ENCODE data around the gene ITPR3.

The ITPR3 gene

GRCh38 chr6:33632558-33633039, 11.5 kb downstream of the ITPR3 start:
- H3K9ac ChIP-seq (ENCODE audit: low read length) = no peak overlapping the region
- no peak overlapping the region for H2AK5ac ChIP-seq (ENCODE audit: low read length)
- no peak overlapping the region for H4K12ac ChIP-seq (ENCODE audit: low read depth, low read length)
- H2AFZ ChIP-seq (ENCODE audit: insufficient read depth, low read length, poor library complexity) = no peak overlapping the region
- H3K79me1 ChIP-seq (ENCODE audit: low read length) = no peaks in the 10 kb centered on the region
- H3K18ac ChIP-seq (ENCODE audit: low read length) = no peak overlapping the region
- H3K14ac ChIP-seq (ENCODE audit: low read length) = no peak overlapping the region
- no CpG with 5 or more reads among the region's 6 CpGs for WGBS (ENCODE audit: extremely low coverage, insufficient coverage, insufficient read length)
- H3K9me3 ChIP-seq (ENCODE audit: insufficient read depth, low read depth, low read length) = peaks cover 2% of the 10 kb centered on the region
- no peak overlapping the region for H3K27ac ChIP-seq (ENCODE audit: low read depth, low read length)
- peaks cover 2 to 13% of the 10 kb centered on the region in 2 experiments for H3K4me1 ChIP-seq (ENCODE audit: control insufficient read depth in 1 of 2, insufficient read depth in 2 of 2, low read length in 2 of 2)
- peak overlapping the region; percentile 94 for H3K4me2 ChIP-seq (ENCODE audit: low read length)
- H2BK5ac ChIP-seq (ENCODE audit: low read depth, low read length, poor library complexity) = no peak overlapping the region
- peaks cover 4% of the 10 kb centered on the region for H3K27me3 ChIP-seq (ENCODE audit: insufficient read depth, low read length)
- H3K36me3 ChIP-seq (ENCODE audit: control insufficient read depth in 1 of 2, insufficient read depth in 2 of 2, low read length in 2 of 2) = no peaks in the 10 kb centered on the region
- H2BK12ac ChIP-seq (ENCODE audit: low read length) = no peak overlapping the region
- no peak overlapping the region for H2BK120ac ChIP-seq (ENCODE audit: insufficient read depth, low read length, poor library complexity)
- no peak overlapping the region for H3K4ac ChIP-seq (ENCODE audit: low read depth, low read length)
- no peak overlapping the region for H4K91ac ChIP-seq (ENCODE audit: low read depth, low read length)
- no peak overlapping the region for H3K23ac ChIP-seq (ENCODE audit: low read length)
- no peak overlapping the region for H4K8ac ChIP-seq (ENCODE audit: low read depth, low read length)
- no peaks in the 10 kb centered on the region for H3K79me2 ChIP-seq (ENCODE audit: control insufficient read depth, insufficient read depth, low read length, poor library complexity)
- DNase-seq = peak; percentile 26 to 67
- no peak overlapping the region for H3K4me3 ChIP-seq (ENCODE audit: low read depth, low read length)

DNA sequence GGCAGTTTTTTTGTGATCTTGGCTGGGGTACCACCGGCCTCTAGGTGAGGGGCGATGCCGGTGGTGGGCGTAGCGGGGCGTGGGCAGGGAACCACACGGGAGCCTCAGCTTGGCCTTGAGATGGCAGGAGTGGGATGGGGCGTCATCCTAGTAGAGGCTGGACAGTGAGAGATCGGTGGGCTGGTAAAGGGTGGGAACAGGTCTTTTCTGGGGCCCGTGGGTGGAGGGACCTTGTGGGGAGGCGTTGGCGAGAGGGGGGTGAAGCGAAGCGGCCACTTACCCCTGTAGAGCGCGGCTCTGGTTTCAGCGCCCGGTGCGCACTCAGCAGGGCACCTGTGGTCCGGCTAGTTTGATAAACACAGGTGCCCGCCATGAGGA, 12.0 kb downstream of the ITPR3 start:
- no peak overlapping the region for H2AK5ac ChIP-seq (ENCODE audit: low read length)
- no peak overlapping the region for H3K4ac ChIP-seq (ENCODE audit: low read depth, low read length)
- H2BK120ac ChIP-seq (ENCODE audit: insufficient read depth, low read length, poor library complexity) = no peak overlapping the region
- DNase-seq = no peak
- peak overlapping the region; percentile 69 for H3K4me3 ChIP-seq (ENCODE audit: low read depth, low read length)
- no peaks in the 10 kb centered on the region for H3K36me3 ChIP-seq (ENCODE audit: control insufficient read depth in 1 of 2, insufficient read depth in 2 of 2, low read length in 2 of 2)
- H3K9ac ChIP-seq (ENCODE audit: low read length) = no peak overlapping the region
- no CpG with 5 or more reads among the region's 21 CpGs for WGBS (ENCODE audit: extremely low coverage, insufficient coverage, insufficient read length)
- no peak overlapping the region for H3K18ac ChIP-seq (ENCODE audit: low read length)
- no peak overlapping the region for H3K27ac ChIP-seq (ENCODE audit: low read depth, low read length)
- H3K9me3 ChIP-seq (ENCODE audit: insufficient read depth, low read depth, low read length) = peaks cover 2% of the 10 kb centered on the region
- peaks cover 4% of the 10 kb centered on the region for H3K27me3 ChIP-seq (ENCODE audit: insufficient read depth, low read length)
- no peak overlapping the region for H4K91ac ChIP-seq (ENCODE audit: low read depth, low read length)
- no peak overlapping the region for H3K23ac ChIP-seq (ENCODE audit: low read length)
- no peak overlapping the region for H2BK5ac ChIP-seq (ENCODE audit: low read depth, low read length, poor library complexity)
- no peaks in the 10 kb centered on the region for H3K79me1 ChIP-seq (ENCODE audit: low read length)
- no peak overlapping the region for H3K14ac ChIP-seq (ENCODE audit: low read length)
- peak overlapping the region; percentile 94 for H3K4me2 ChIP-seq (ENCODE audit: low read length)
- H3K79me2 ChIP-seq (ENCODE audit: control insufficient read depth, insufficient read depth, low read length, poor library complexity) = no peaks in the 10 kb centered on the region
- H2BK12ac ChIP-seq (ENCODE audit: low read length) = no peak overlapping the region
- H3K4me1 ChIP-seq (ENCODE audit: control insufficient read depth in 1 of 2, insufficient read depth in 2 of 2, low read length in 2 of 2) = peaks cover 2 to 13% of the 10 kb centered on the region in 2 experiments
- no peak overlapping the region for H4K12ac ChIP-seq (ENCODE audit: low read depth, low read length)
- H4K8ac ChIP-seq (ENCODE audit: low read depth, low read length) = no peak overlapping the region
- peak overlapping the region; percentile 30 for H2AFZ ChIP-seq (ENCODE audit: insufficient read depth, low read length, poor library complexity)

DNA sequence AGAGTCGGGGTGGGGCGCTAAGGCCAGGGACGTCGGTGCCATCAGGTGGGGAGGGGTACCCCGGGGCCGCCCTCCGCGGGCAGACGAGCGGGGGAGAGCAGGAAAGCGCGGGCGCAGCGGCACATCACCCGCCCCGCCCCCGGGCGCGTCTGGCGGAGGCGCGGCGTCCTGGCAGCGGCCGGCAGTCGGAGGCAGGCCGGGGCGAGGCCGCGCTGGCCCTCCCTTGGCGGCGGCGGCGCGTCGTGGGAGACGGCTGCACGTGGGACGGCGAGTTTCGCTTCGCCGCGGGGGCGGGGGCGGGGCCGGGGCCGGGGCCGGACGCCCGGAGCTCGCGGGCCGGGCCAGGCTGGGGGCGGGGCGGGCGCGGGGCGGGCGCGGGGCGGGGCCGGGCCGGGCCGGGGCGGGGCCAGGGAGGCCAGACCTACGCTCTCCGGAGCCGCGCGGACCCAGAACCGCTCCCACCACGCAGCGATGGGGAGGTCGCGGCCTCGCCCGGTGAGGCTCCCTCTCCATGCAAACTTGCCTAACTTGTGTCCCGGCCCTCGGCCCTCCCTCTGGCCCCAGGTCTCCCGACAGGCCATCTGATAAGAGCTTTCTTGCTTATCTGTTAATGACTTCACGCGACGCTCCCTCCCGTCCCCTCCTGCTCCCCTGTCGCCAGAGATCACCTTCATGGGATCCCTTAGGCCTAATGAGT, 12.5 kb downstream of the ITPR3 start:
- H3K9me3 ChIP-seq (ENCODE audit: insufficient read depth, low read depth, low read length) = peaks cover 2% of the 10 kb centered on the region
- no peak overlapping the region for H2BK120ac ChIP-seq (ENCODE audit: insufficient read depth, low read length, poor library complexity)
- H4K91ac ChIP-seq (ENCODE audit: low read depth, low read length) = no peak overlapping the region
- peak overlapping the region; percentile 69 for H3K4me3 ChIP-seq (ENCODE audit: low read depth, low read length)
- H2BK12ac ChIP-seq (ENCODE audit: low read length) = no peak overlapping the region
- no peaks in the 10 kb centered on the region for H3K79me1 ChIP-seq (ENCODE audit: low read length)
- H3K36me3 ChIP-seq (ENCODE audit: control insufficient read depth in 1 of 2, insufficient read depth in 2 of 2, low read length in 2 of 2) = no peaks in the 10 kb centered on the region
- H3K4me2 ChIP-seq (ENCODE audit: low read length) = peak overlapping the region; percentile 94
- H3K27me3 ChIP-seq (ENCODE audit: insufficient read depth, low read length) = peaks cover 4% of the 10 kb centered on the region
- no peak overlapping the region for H3K23ac ChIP-seq (ENCODE audit: low read length)
- H2BK5ac ChIP-seq (ENCODE audit: low read depth, low read length, poor library complexity) = no peak overlapping the region
- no peak overlapping the region for H3K18ac ChIP-seq (ENCODE audit: low read length)
- no peak overlapping the region for H3K9ac ChIP-seq (ENCODE audit: low read length)
- H3K4me1 ChIP-seq (ENCODE audit: control insufficient read depth in 1 of 2, insufficient read depth in 2 of 2, low read length in 2 of 2) = peaks cover 2 to 13% of the 10 kb centered on the region in 2 experiments
- WGBS (ENCODE audit: extremely low coverage, insufficient coverage, insufficient read length) = no CpG with 5 or more reads among the region's 86 CpGs
- no peak overlapping the region for H3K27ac ChIP-seq (ENCODE audit: low read depth, low read length)
- no peak overlapping the region for H2AK5ac ChIP-seq (ENCODE audit: low read length)
- H4K8ac ChIP-seq (ENCODE audit: low read depth, low read length) = no peak overlapping the region
- H4K12ac ChIP-seq (ENCODE audit: low read depth, low read length) = no peak overlapping the region
- H3K4ac ChIP-seq (ENCODE audit: low read depth, low read length) = no peak overlapping the region
- peak overlapping the region; percentile 30 for H2AFZ ChIP-seq (ENCODE audit: insufficient read depth, low read length, poor library complexity)
- no peak overlapping the region for H3K14ac ChIP-seq (ENCODE audit: low read length)
- DNase-seq = peak; percentile 22 to 53
- no peaks in the 10 kb centered on the region for H3K79me2 ChIP-seq (ENCODE audit: control insufficient read depth, insufficient read depth, low read length, poor library complexity)

DNA sequence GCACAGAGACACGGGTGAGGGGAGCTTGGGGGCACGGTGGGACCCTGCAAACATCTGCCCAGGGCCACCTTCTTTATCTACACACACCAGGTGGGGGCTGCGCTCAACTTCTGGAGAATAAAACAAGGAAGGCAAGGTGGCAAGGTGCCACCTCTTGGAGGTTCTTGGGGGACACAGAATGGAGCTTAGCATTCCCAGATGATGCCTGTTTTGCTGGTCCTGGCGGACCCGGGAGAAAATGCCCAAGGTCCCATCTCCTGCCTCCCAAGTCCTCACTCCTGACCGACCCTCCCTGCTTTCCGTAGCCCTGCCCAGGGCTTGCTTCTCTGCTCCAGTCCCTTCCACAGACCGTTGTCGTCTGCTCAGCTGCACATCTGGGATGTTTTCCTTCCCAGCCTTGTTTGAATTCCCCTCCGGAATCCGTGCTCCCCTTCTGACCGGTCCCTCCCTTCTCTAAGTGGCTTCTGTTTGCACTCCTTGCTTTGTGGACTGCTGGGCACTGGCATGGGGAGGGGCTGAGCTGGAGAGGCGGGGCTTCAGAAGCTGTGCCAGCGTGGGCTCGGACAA, 13.1 kb downstream of the ITPR3 start:
- Histone ChIP-seq H2BK120ac (ENCODE audit: insufficient read depth, low read length, poor library complexity) (no peak overlapping the region), H3K79me2 (ENCODE audit: control insufficient read depth, insufficient read depth, low read length, poor library complexity) (no peaks in the 10 kb centered on the region), H4K12ac (ENCODE audit: low read depth, low read length) (no peak overlapping the region), H3K79me1 (ENCODE audit: low read length) (no peaks in the 10 kb centered on the region), H3K4me2 (ENCODE audit: low read length) (peak overlapping the region; percentile 76), H2BK5ac (ENCODE audit: low read depth, low read length, poor library complexity) (no peak overlapping the region), H3K4me1 (ENCODE audit: control insufficient read depth in 1 of 2, insufficient read depth in 2 of 2, low read length in 2 of 2) (peaks cover 2 to 13% of the 10 kb centered on the region in 2 experiments), H3K36me3 (ENCODE audit: control insufficient read depth in 1 of 2, insufficient read depth in 2 of 2, low read length in 2 of 2) (no peaks in the 10 kb centered on the region), H3K18ac (ENCODE audit: low read length) (no peak overlapping the region), H3K4me3 (ENCODE audit: low read depth, low read length) (peak overlapping the region; percentile 59), H4K8ac (ENCODE audit: low read depth, low read length) (no peak overlapping the region), H2AFZ (ENCODE audit: insufficient read depth, low read length, poor library complexity) (no peak overlapping the region), H3K27ac (ENCODE audit: low read depth, low read length) (no peak overlapping the region), H2BK12ac (ENCODE audit: low read length) (no peak overlapping the region), H3K27me3 (ENCODE audit: insufficient read depth, low read length) (peaks cover 4% of the 10 kb centered on the region), H2AK5ac (ENCODE audit: low read length) (no peak overlapping the region), H3K9ac (ENCODE audit: low read length) (no peak overlapping the region), H4K91ac (ENCODE audit: low read depth, low read length) (no peak overlapping the region), H3K14ac (ENCODE audit: low read length) (no peak overlapping the region), H3K23ac (ENCODE audit: low read length) (no peak overlapping the region), H3K9me3 (ENCODE audit: insufficient read depth, low read depth, low read length) (peaks cover 2% of the 10 kb centered on the region), H3K4ac (ENCODE audit: low read depth, low read length) (no peak overlapping the region)
- no CpG with 5 or more reads among the region's 15 CpGs for WGBS (ENCODE audit: extremely low coverage, insufficient coverage, insufficient read length)
- DNase-seq = peak in 1 of 2 donors; percentile 6

Data from trophoblast cell (in vitro differentiated cells and primary cell).